Mesendoderm (in vitro differentiated cells): Measurements from ENCODE around the gene ASIC1.

ENCODE experiments used
- DNase-seq: peaks from one replicate; pipeline ENCODE4 v3.0.0; 2013
- H2AK5ac ChIP-seq: 2 replicates; pipeline ENCODE4 v1.6.1; 2013; ENCODE audit warnings: low read length, inconsistent platforms
- H2BK120ac ChIP-seq: 2 replicates; pipeline ENCODE4 v1.6.1; 2013; ENCODE audit warnings: low read depth, mild to moderate bottlenecking, low read length, moderate library complexity, mixed read lengths
- H2BK15ac ChIP-seq: replicated peaks from 2 replicates; pipeline ENCODE4 v1.6.1; 2013; ENCODE audit warnings: low read depth, mild to moderate bottlenecking, moderate library complexity
- H2BK5ac ChIP-seq: 2 replicates; pipeline ENCODE4 v1.6.1; 2013; ENCODE audit warnings: low read length, inconsistent platforms
- H3K18ac ChIP-seq: 2 replicates; pipeline ENCODE4 v1.6.1; 2013; ENCODE audit warnings: mild to moderate bottlenecking, low read length, mixed read lengths
- H3K23ac ChIP-seq: one replicate; pipeline ENCODE4 v1.6.1; 2013; ENCODE audit warnings: low read length
- H3K27ac ChIP-seq: 2 replicates; pipeline ENCODE4 v1.5.1; 2013; ENCODE audit warnings: low read depth, mild to moderate bottlenecking, inconsistent platforms, low read length, moderate library complexity
- H3K27me3 ChIP-seq: 2 replicates; pipeline ENCODE4 v1.6.1; 2013; ENCODE audit warnings: low read length, control low read depth, mild to moderate bottlenecking, inconsistent platforms; ENCODE audit not compliant: insufficient read depth, poor library complexity
- H3K36me3 ChIP-seq: 2 replicates; pipeline ENCODE4 v1.6.1; 2013; ENCODE audit warnings: low read length, inconsistent platforms; ENCODE audit not compliant: control insufficient read depth, insufficient read depth
- H3K4ac ChIP-seq: one replicate; pipeline ENCODE4 v1.6.1; 2013; ENCODE audit warnings: low read depth, mild to moderate bottlenecking, low read length, moderate library complexity
- H3K4me1 ChIP-seq: 2 replicates; pipeline ENCODE4 v1.6.1; 2013; ENCODE audit warnings: low read depth, low read length, inconsistent platforms; ENCODE audit not compliant: control insufficient read depth
- H3K4me2 ChIP-seq: 2 replicates; pipeline ENCODE4 v1.6.1; 2013; ENCODE audit warnings: low read length
- H3K4me3 ChIP-seq: 2 replicates; pipeline ENCODE4 v1.5.1; 2013; ENCODE audit warnings: mild to moderate bottlenecking, low read length
- H3K56ac ChIP-seq: one replicate; pipeline ENCODE4 v1.6.1; 2013; ENCODE audit warnings: low read length
- H3K79me1 ChIP-seq: 2 replicates; pipeline ENCODE4 v1.6.1; 2013; ENCODE audit warnings: low read length, inconsistent platforms
- H3K79me2 ChIP-seq: 2 replicates; pipeline ENCODE4 v1.6.1; 2013; ENCODE audit warnings: mild to moderate bottlenecking, low read length; ENCODE audit not compliant: control insufficient read depth, insufficient read depth
- H3K9ac ChIP-seq: 2 replicates; pipeline ENCODE4 v1.6.1; 2013; ENCODE audit warnings: low read length, inconsistent platforms
- H4K5ac ChIP-seq: one replicate; pipeline ENCODE4 v1.6.1; 2013; ENCODE audit warnings: low read length
- H4K8ac ChIP-seq: one replicate; pipeline ENCODE4 v1.6.1; 2013; ENCODE audit warnings: low read depth, mild to moderate bottlenecking, control low read depth, low read length, moderate library complexity
- WGBS: extraction: QIAGEN DNeasy Blood & Tissue Kit; methylation state at CpG from one replicate; pipeline ENCODE4 v1.1.7; 2013; ENCODE audit warnings: low lambda C conversion rate, missing lambda C conversion rate; ENCODE audit not compliant: insufficient coverage; ENCODE audit errors: extremely low coverage; 5-methylcytosine and 5-hydroxymethylcytosine counted together

The ASIC1 gene

GRCh38 chr12:50087151-50087550, 29.8 kb downstream of the ASIC1 start:
- no peak overlapping the region for H2AK5ac ChIP-seq
- H3K4me1 ChIP-seq: peaks cover 3% of the 10 kb centered on the region
- no peak overlapping the region for H3K9ac ChIP-seq
- H4K8ac ChIP-seq: no peak overlapping the region
- no peak overlapping the region for H2BK120ac ChIP-seq
- no peak for DNase-seq
- H3K56ac ChIP-seq: peak overlapping the region; percentile 15
- H3K4me3 ChIP-seq: no peak overlapping the region
- peaks cover 16% of the 10 kb centered on the region for H3K36me3 ChIP-seq
- H3K27me3 ChIP-seq: no peaks in the 10 kb centered on the region
- no CpG with 5 or more reads among the region's 9 CpGs for WGBS
- H3K4me2 ChIP-seq: no peak overlapping the region
- H3K23ac ChIP-seq: no peak overlapping the region
- H3K79me1 ChIP-seq: peaks cover 12% of the 10 kb centered on the region
- no peak overlapping the region for H2BK5ac ChIP-seq
- H2BK15ac ChIP-seq: no peak overlapping the region
- no peak overlapping the region for H3K27ac ChIP-seq
- no peak overlapping the region for H3K18ac ChIP-seq
- peaks cover 12% of the 10 kb centered on the region for H3K79me2 ChIP-seq
- no peak overlapping the region for H3K4ac ChIP-seq
- H4K5ac ChIP-seq: no peak overlapping the region

- no peak overlapping the region for H3K27ac ChIP-seq
These were observed 30.6 kb downstream of the ASIC1 start for GRCh38 chr12:50087995-50088394.

GRCh38 chr12:50088577-50089335, 31.4 kb downstream of the ASIC1 start:
- WGBS: no CpG with 5 or more reads among the region's 3 CpGs
- peaks cover 3% of the 10 kb centered on the region for H3K4me1 ChIP-seq
- H3K9ac ChIP-seq: no peak overlapping the region
- no peak overlapping the region for H4K8ac ChIP-seq
- H3K23ac ChIP-seq: no peak overlapping the region
- no peak overlapping the region for H3K4ac ChIP-seq
- no peak overlapping the region for H2BK120ac ChIP-seq
- H4K5ac ChIP-seq: no peak overlapping the region
- H3K56ac ChIP-seq: no peak overlapping the region
- H2BK15ac ChIP-seq: no peak overlapping the region
- H3K18ac ChIP-seq: no peak overlapping the region
- no peak overlapping the region for H2AK5ac ChIP-seq
- no peak overlapping the region for H3K27ac ChIP-seq
- H3K4me3 ChIP-seq: no peak overlapping the region
- DNase-seq: peak; percentile 67
- H3K27me3 ChIP-seq: no peaks in the 10 kb centered on the region
- H3K36me3 ChIP-seq: peaks cover 18% of the 10 kb centered on the region
- no peak overlapping the region for H3K4me2 ChIP-seq
- peaks cover 12% of the 10 kb centered on the region for H3K79me2 ChIP-seq
- peaks cover 12% of the 10 kb centered on the region for H3K79me1 ChIP-seq
- no peak overlapping the region for H2BK5ac ChIP-seq

More at GRCh38 chr12:50087995-50088394, 30.6 kb downstream of the ASIC1 start:
- no peak overlapping the region for H3K9ac ChIP-seq
- no peak overlapping the region for H3K4me3 ChIP-seq
- H3K23ac ChIP-seq: no peak overlapping the region
- H3K79me1 ChIP-seq: peaks cover 12% of the 10 kb centered on the region
- peaks cover 16% of the 10 kb centered on the region for H3K36me3 ChIP-seq
- no peak overlapping the region for H3K4me2 ChIP-seq
- H2AK5ac ChIP-seq: no peak overlapping the region
- peaks cover 3% of the 10 kb centered on the region for H3K4me1 ChIP-seq
- no peaks in the 10 kb centered on the region for H3K27me3 ChIP-seq
- no peak overlapping the region for H2BK15ac ChIP-seq
- H3K18ac ChIP-seq: no peak overlapping the region
- no peak overlapping the region for H3K56ac ChIP-seq
- DNase-seq: no peak
- H2BK120ac ChIP-seq: no peak overlapping the region
- WGBS: no CpG with 5 or more reads among the region's 3 CpGs
- H4K8ac ChIP-seq: no peak overlapping the region
- no peak overlapping the region for H2BK5ac ChIP-seq
- no peak overlapping the region for H3K4ac ChIP-seq
- peaks cover 12% of the 10 kb centered on the region for H3K79me2 ChIP-seq
- H4K5ac ChIP-seq: no peak overlapping the region

- Histone ChIP-seq H3K27ac (no peak overlapping the region), H3K79me1 (peaks cover 12% of the 10 kb centered on the region), H3K9ac (no peak overlapping the region), H2AK5ac (no peak overlapping the region), H3K4me3 (no peak overlapping the region), H4K5ac (no peak overlapping the region), H2BK5ac (no peak overlapping the region), H3K79me2 (peaks cover 11% of the 10 kb centered on the region), H3K23ac (no peak overlapping the region), H3K4me1 (peaks cover 3% of the 10 kb centered on the region), H4K8ac (no peak overlapping the region), H3K27me3 (no peaks in the 10 kb centered on the region), H2BK15ac (no peak overlapping the region), H3K18ac (no peak overlapping the region), H3K4me2 (no peak overlapping the region), H3K4ac (no peak overlapping the region), H3K36me3 (peaks cover 22% of the 10 kb centered on the region), H2BK120ac (no peak overlapping the region), H3K56ac (no peak overlapping the region)
- no peak for DNase-seq
- WGBS: no CpG with 5 or more reads among the region's 7 CpGs
These were observed 32.3 kb downstream of the ASIC1 start for GRCh38 chr12:50089730-50090129.

GRCh38 chr12:50090391-50090790, 33.0 kb downstream of the ASIC1 start:
- Histone ChIP-seq H3K27ac (no peak overlapping the region), H3K56ac (no peak overlapping the region), H3K4me1 (peaks cover 3% of the 10 kb centered on the region), H3K18ac (no peak overlapping the region), H2BK5ac (no peak overlapping the region), H3K79me2 (peaks cover 10% of the 10 kb centered on the region), H3K4me2 (no peak overlapping the region), H3K36me3 (peaks cover 22% of the 10 kb centered on the region), H3K23ac (no peak overlapping the region), H3K79me1 (peaks cover 12% of the 10 kb centered on the region), H2AK5ac (no peak overlapping the region), H3K4ac (no peak overlapping the region), H3K27me3 (no peaks in the 10 kb centered on the region), H3K4me3 (no peak overlapping the region), H4K8ac (no peak overlapping the region), H4K5ac (no peak overlapping the region), H2BK120ac (no peak overlapping the region), H2BK15ac (no peak overlapping the region), H3K9ac (no peak overlapping the region)
- no CpG with 5 or more reads among the region's 5 CpGs for WGBS
- DNase-seq: no peak

- WGBS: no CpG with 5 or more reads among the region's 6 CpGs
- H3K79me1 ChIP-seq: no peaks in the 10 kb centered on the region
- no peak overlapping the region for H4K8ac ChIP-seq
- no peaks in the 10 kb centered on the region for H3K79me2 ChIP-seq
- no peaks in the 10 kb centered on the region for H3K27me3 ChIP-seq
- no peak overlapping the region for H4K5ac ChIP-seq
- no peak overlapping the region for H2BK15ac ChIP-seq
- no peaks in the 10 kb centered on the region for H3K4me1 ChIP-seq
- no peak overlapping the region for H2BK120ac ChIP-seq
- H2AK5ac ChIP-seq: no peak overlapping the region
- peaks cover 38% of the 10 kb centered on the region for H3K36me3 ChIP-seq
- no peak overlapping the region for H3K23ac ChIP-seq
- H3K4ac ChIP-seq: no peak overlapping the region
- DNase-seq: no peak
- H3K9ac ChIP-seq: no peak overlapping the region
- no peak overlapping the region for H3K18ac ChIP-seq
- no peak overlapping the region for H3K56ac ChIP-seq
- no peak overlapping the region for H3K27ac ChIP-seq
- no peak overlapping the region for H3K4me2 ChIP-seq
- no peak overlapping the region for H2BK5ac ChIP-seq
- H3K4me3 ChIP-seq: no peak overlapping the region
These were observed 40.6 kb downstream of the ASIC1 start for GRCh38 chr12:50097952-50098351.
